ENCODE data around the gene PFDN4. TPM values are rescaled to one million over a fixed set of nuclear protein-coding genes. Genes with fewer than 3 reads are reported as not detected.

PFDN4 gene
- total and polyA plus RNA-seq, 3 donors from 2014 or later: 32.8 to 67.3 (median 44.9) TPM

DNA sequence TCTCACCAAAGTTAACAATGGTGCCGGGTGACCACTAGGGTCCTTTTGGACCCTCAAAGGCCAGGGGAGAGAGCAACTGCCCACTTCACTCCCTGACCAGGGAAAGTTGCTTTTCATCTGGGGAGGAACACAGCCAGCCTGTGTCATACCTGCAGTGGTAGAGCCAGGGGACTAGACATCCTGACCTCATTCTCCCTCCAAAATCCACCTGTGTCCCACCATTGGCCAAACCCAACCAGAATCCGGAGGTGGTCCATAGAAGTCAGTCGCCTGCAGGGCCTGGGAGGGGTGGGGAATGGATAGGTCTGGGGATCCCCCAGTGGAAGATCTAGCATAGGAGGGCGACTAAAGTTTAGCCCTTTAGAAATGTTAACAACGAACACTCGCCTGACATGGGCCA is 12.8 kb downstream of the PFDN4 start:
- H3K4me1 ChIP-seq: peaks cover 10% of the 10 kb centered on the region
- no peaks in the 10 kb centered on the region for H3K9me3 ChIP-seq
- no peaks in the 10 kb centered on the region for H3K36me3 ChIP-seq (ENCODE audit: low read depth, missing control alignments)
- intact Hi-C loops (cut with DNase I; ENCODE audit: low total_unique reads): loop anchor here (10.0 kb wide), 1 partner anchor 424 kb away; no protein-coding TSS in a partner anchor
- no peak overlapping the region for H3K27ac ChIP-seq
- DNase-seq: no peak
- WGBS, 2 donors: 90 to 94% methylated on average over 4 to 6 of the region's 6 CpGs
- no peak overlapping the region for H3K4me3 ChIP-seq
- no peak for TF ChIP-seq POLR2A (IDR thresholded peaks at IDR 0.05)
- no peak for TF ChIP-seq CTCF (IDR thresholded peaks at IDR 0.05)
- no peaks in the 10 kb centered on the region for H3K27me3 ChIP-seq

- Histone ChIP-seq H3K27ac (no peak overlapping the region), H3K4me3 (no peak overlapping the region), H3K4me1 (peaks cover 10% of the 10 kb centered on the region), H3K9me3 (no peaks in the 10 kb centered on the region), H3K27me3 (no peaks in the 10 kb centered on the region), H3K36me3 (ENCODE audit: low read depth, missing control alignments) (no peaks in the 10 kb centered on the region)
- TF ChIP-seq POLR2A (IDR thresholded peaks at IDR 0.05) (no peak), CTCF (IDR thresholded peaks at IDR 0.05) (no peak)
- 81 to 84% methylated on average over 4 of the region's 4 CpGs for WGBS, 2 donors
- no peak for DNase-seq
- intact Hi-C loops (cut with DNase I; ENCODE audit: low total_unique reads): loop anchor here (10.0 kb wide), 1 partner anchor 423 kb away; no protein-coding TSS in a partner anchor
Observed at GRCh38 chr20:54221353-54221752, 13.5 kb downstream of the PFDN4 start.

DNA sequence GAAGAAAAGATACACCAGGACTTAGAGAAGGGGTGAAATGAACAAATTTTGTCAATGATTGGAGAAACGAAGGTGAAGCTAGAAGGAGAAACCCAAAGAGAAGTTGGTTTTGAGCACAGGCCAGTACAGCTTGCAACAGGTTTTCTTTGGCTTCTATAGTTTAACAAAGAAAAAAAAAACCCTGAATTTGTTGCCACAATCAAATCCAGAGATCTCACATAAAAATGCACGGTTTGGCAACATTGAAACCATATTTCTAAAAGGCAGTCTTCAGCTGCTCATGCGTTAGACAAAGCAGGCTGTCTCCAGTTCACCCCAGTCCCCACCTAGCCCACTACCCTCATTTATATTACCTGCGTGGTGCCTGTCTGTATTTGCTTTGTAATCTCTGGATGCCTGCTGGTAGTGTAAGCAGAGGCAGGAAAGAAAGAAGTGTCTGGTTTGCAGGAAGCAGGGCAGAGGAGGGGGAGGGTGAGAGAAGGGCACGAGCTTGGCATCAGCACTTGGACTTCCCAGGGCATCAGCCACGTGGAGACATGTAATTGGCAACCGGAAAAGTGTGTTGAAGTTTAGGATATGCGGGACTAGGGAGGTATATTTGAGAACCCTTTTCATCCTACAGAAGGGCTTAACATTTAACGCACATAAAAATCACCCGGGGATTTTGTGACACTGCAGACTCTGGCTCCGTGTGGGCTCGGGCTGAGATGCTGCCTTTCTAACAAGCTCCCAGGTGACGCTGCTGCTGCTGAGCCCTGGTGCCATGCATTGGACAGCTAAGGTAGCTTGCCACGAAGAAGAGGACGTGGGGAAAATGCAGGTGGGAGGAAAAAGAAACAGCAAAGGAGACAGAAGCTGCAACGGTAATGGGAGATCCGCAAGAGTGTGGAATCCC is 14.4 kb downstream of the PFDN4 start:
- 49 to 53% methylated on average over 17 of the region's 17 CpGs for WGBS, 2 donors
- DNase-seq: peak; percentile 59
- Histone ChIP-seq H3K36me3 (ENCODE audit: low read depth, missing control alignments) (no peaks in the 10 kb centered on the region), H3K4me1 (peaks cover 10% of the 10 kb centered on the region), H3K27ac (no peak overlapping the region), H3K4me3 (no peak overlapping the region), H3K27me3 (no peaks in the 10 kb centered on the region), H3K9me3 (no peaks in the 10 kb centered on the region)
- TF ChIP-seq CTCF (IDR thresholded peaks at IDR 0.05): no peak
- TF ChIP-seq POLR2A (IDR thresholded peaks at IDR 0.05): no peak
- intact Hi-C loops (cut with DNase I; ENCODE audit: low total_unique reads): loop anchor here (10.0 kb wide), 1 partner anchor 423 kb away; no protein-coding TSS in a partner anchor

- no peaks in the 10 kb centered on the region for H3K9me3 ChIP-seq
- intact Hi-C loops (cut with DNase I; ENCODE audit: low total_unique reads): loop anchor here (10.0 kb wide), 1 partner anchor 422 kb away; no protein-coding TSS in a partner anchor
- H3K36me3 ChIP-seq (ENCODE audit: low read depth, missing control alignments): no peaks in the 10 kb centered on the region
- 74 to 85% methylated on average over 5 of the region's 5 CpGs for WGBS, 2 donors
- peaks cover 10% of the 10 kb centered on the region for H3K4me1 ChIP-seq
- TF ChIP-seq POLR2A (IDR thresholded peaks at IDR 0.05) (no peak), CTCF (IDR thresholded peaks at IDR 0.05) (no peak)
- H3K4me3 ChIP-seq: no peak overlapping the region
- H3K27me3 ChIP-seq: no peaks in the 10 kb centered on the region
- no peak for DNase-seq
- H3K27ac ChIP-seq: no peak overlapping the region
Observed at GRCh38 chr20:54223285-54223684, 15.4 kb downstream of the PFDN4 start.

Measured in testis (tissue), 3 donors.